Colonic mucosa (tissue), 4 donors: ENCODE data around the gene PAK4. TPM values are rescaled to one million over a fixed set of nuclear protein-coding genes. Genes with fewer than 3 reads are reported as not detected.
"Not testable (repeated sequence)": the region's sequence is repeated elsewhere in the genome, so short reads cannot be mapped to it uniquely, and the experiment has no call there.

ENCODE experiments used
- DNase-seq: peaks from one replicate; pipeline ENCODE4 v3.0.0-alpha.2; 2020
- H3K27ac ChIP-seq: fragments of 200-600 bp; one replicate; pipeline ENCODE4 v1.8.0; 2021
- H3K27me3 ChIP-seq: fragments of 200-600 bp; one replicate; pipeline ENCODE4 v1.8.0; 2021
- H3K36me3 ChIP-seq: fragments of 200-600 bp; one replicate; pipeline ENCODE4 v1.8.0; 2021
- H3K4me1 ChIP-seq: fragments of 200-600 bp; one replicate; pipeline ENCODE4 v1.8.0; 2021; ENCODE audit warnings: mild to moderate bottlenecking
- H3K4me3 ChIP-seq: fragments of 200-600 bp; one replicate; pipeline ENCODE4 v1.8.0; 2021
- H3K9ac ChIP-seq, 2 donors: one replicate each; pipeline ENCODE4 v1.7.0; 2013; ENCODE audit warnings: control low read depth in 2 of 2, low read depth in 2 of 2, low read length in 2 of 2
- H3K9me3 ChIP-seq: fragments of 200-600 bp; one replicate; pipeline ENCODE4 v1.8.0; 2021
- CTCF ChIP-seq: fragments of 200-600 bp; IDR thresholded peaks from one replicate; pipeline ENCODE4 v1.8.0; 2022; ENCODE audit warnings: antibody characterized with exemption, mild to moderate bottlenecking
- intact Hi-C: fragments of 100-400 bp; cut with DNase I; formaldehyde crosslinking; loops from one replicate; pipeline ENCODE4 v1.14.1; 2022
- total RNA-seq, 2 donors: library from RNA; stranded (reverse); fragmentation: NEBNext Ultra II Directional in 1 of 2; extraction: Animal tissue kit (Norgen Biotek cat#: 25700) in 1 of 2; gene quantifications; one replicate each; pipeline ENCODE4 v1.2.1, GENCODE V29; 2021
- donor health status: healthy.
- donor health status: DM: no; HTN: no; CAD: no.
- donor health status: DM: no; HTN: no; CAD: no.

Gene PAK4
- total RNA-seq, 2 donors from 2014 or later: 85.5 to 127 TPM

GRCh38 chr19:39142630-39143029 lies 17.0 kb downstream of the PAK4 start:
- DNase-seq: no peak

GRCh38 chr19:39143757-39144289 lies 18.2 kb downstream of the PAK4 start:
- H3K9me3 ChIP-seq, DNase-seq, H3K4me3 ChIP-seq, intact Hi-C loops, H3K27me3 ChIP-seq, H3K36me3 ChIP-seq: not testable (repeated sequence)
- Histone ChIP-seq H3K27ac (peak overlapping the region; percentile 62), H3K9ac (peak overlapping the region in 1 of 2 donors; percentile 68), H3K4me1 (peaks cover 25% of the 10 kb centered on the region)

More at GRCh38 chr19:39142630-39143029, 17.0 kb downstream of the PAK4 start:
- H3K4me1 ChIP-seq: peaks cover 25% of the 10 kb centered on the region
- no peaks in the 10 kb centered on the region for H3K9me3 ChIP-seq
- no peak overlapping the region for H3K27ac ChIP-seq
- no peaks in the 10 kb centered on the region for H3K36me3 ChIP-seq
- no peak for TF ChIP-seq CTCF
- H3K4me3 ChIP-seq: no peak overlapping the region
- intact Hi-C loops: no loop called here
- H3K9ac ChIP-seq: no peak overlapping the region
- no peaks in the 10 kb centered on the region for H3K27me3 ChIP-seq

DNA sequence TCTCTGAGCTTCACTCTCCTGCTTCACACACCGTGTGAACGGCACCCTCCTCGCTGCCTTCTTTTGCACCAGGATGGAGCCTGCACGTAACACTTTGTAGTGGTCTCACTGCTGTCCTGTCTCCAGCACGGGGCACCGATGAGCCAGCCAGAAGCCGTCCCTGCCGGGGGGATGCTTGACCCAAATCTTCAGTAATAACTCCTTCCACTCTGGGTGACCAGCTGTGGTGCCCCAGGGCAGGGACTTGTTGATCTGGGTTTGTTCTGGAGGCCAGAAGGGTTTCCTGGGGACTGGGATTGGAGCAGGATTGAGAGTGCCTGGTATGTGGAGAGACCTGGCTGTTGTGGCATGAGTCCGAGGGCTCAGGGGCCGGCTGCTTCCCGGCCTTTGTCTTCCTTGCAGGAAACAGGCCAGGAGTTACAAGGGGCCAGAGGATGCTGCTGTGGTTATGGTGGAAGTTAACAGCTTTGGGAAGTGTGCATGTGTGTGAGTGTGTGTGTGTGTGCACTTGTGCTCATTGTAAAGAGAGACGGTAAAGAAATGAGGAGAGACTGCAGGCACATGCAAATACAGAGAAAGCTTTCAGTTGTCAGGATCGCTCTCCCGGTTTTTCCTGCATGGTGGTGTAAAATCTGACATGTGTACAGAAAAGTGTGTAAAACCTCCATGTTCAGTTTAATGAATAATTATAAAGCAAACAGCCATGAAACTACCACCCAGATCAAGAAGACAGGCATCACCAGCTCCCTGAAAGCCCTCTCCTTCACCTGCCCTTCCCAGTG lies 18.9 kb downstream of the PAK4 start:
- peak overlapping the region in 1 of 2 donors; percentile 69 for H3K9ac ChIP-seq
- peak; percentile 59 for DNase-seq
- no peaks in the 10 kb centered on the region for H3K36me3 ChIP-seq
- H3K9me3 ChIP-seq: no peaks in the 10 kb centered on the region
- no peak overlapping the region for H3K4me3 ChIP-seq
- peaks cover 25% of the 10 kb centered on the region for H3K4me1 ChIP-seq
- H3K27me3 ChIP-seq: no peaks in the 10 kb centered on the region
- intact Hi-C loops: no loop called here
- H3K27ac ChIP-seq: peak overlapping the region; percentile 62
- TF ChIP-seq CTCF: no peak

DNA sequence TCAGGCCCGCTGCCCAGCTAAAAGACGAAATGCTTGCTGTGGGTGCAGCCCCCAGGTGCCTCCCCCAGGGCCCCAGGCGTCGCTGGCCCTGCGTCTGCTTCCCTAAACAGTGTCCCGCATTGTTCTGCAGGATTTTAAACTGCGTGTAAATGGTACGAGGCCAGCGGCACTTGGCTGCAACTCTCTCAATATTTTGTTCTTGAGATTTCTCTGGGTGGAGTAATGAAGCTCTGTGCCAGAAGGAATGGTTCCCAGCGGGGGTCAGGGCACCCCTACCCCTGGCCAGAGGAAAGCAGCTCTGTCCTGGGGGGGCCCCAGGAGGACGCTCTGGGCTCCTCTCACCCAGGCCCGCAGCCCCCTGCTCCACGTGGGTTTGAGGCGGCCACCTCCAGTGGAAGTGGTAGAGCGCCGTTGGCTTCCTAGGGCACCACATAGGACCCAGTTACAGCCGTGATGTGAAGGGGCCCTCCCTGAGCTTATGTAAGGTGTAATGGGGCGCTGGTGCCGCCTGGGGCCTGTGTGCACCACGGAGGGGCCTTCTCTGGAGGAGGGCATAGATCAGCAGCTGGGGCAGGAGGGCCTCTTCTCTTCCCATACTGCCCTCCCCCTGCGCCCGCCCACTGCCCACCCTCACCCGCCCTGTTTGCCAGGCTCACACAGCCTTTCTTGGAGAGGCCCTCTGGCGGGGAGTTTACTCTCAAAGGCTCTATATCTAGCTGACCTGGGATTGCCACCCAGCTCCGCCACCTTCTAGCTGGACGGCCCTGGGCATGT lies 19.8 kb downstream of the PAK4 start:
- H3K9me3 ChIP-seq: no peaks in the 10 kb centered on the region
- H3K4me1 ChIP-seq: peaks cover 25% of the 10 kb centered on the region
- TF ChIP-seq CTCF: no peak
- intact Hi-C loops: no loop called here
- no peak overlapping the region for H3K4me3 ChIP-seq
- no peaks in the 10 kb centered on the region for H3K27me3 ChIP-seq
- H3K27ac ChIP-seq: peak overlapping the region; percentile 62
- H3K9ac ChIP-seq: peak overlapping the region in 1 of 2 donors; percentile 69
- peak; percentile 61 for DNase-seq
- no peaks in the 10 kb centered on the region for H3K36me3 ChIP-seq

GRCh38 chr19:39146091-39146490 lies 20.5 kb downstream of the PAK4 start:
- Histone ChIP-seq H3K27me3 (no peaks in the 10 kb centered on the region), H3K36me3 (no peaks in the 10 kb centered on the region), H3K9ac (peak overlapping the region in 1 of 2 donors; percentile 27), H3K4me1 (peaks cover 25% of the 10 kb centered on the region), H3K27ac (peak overlapping the region; percentile 62), H3K4me3 (no peak overlapping the region), H3K9me3 (no peaks in the 10 kb centered on the region)
- no peak for TF ChIP-seq CTCF
- DNase-seq: no peak
- intact Hi-C loops: no loop called here
